ENCODE results near the gene TEAD4. TPM values are rescaled to one million over a fixed set of nuclear protein-coding genes. Genes with fewer than 3 reads are reported as not detected.

The TEAD4 gene
- total RNA-seq, 2 donors from 2014 or later, result 10.7 to 15.8 TPM

DNA sequence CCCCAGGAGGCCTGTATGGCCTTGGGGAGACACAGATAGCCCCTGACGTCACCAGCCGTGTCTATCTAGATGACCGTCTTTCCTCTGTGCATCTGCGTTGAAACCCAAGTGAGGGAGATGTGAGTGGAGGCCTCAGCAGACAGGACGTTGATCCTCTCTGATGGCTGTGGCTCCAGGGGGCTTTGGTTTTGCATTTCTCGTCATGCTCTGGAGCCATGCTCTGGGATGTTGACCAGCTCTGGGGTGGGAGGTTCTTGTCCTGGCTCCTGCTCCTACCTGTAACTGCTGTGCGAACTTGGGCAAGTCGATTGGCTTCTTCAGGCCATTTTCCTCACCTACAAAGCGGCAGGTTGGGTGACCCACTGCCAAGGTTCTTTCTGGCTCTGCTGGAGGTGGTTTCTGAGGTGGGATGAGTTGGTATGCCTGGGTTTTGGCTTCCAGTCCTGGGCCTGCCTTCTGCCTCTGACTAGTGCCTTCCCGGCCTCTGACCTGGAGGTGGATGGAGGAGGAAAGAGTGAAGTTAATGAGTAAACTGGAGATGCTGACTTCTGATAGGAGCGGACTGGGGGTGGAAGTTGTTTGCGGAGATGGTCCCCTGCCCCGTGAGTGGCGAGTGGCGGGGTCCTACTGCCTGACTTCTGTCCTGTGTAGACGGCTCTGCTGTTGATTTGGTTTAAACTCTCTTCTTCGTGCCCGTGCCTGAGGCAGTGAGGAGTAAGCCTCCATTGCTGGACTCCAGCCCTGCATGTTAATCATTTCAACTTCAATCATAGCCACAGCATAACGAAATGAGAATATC, 126.3 kb downstream of the TEAD4 start:
- Histone ChIP-seq H3K9ac (ENCODE audit: low read depth in 2 of 2, low read length in 2 of 2) (no peak overlapping the region), H3K27ac (no peak overlapping the region), H3K9me3 (no peaks in the 10 kb centered on the region), H3K4me3 (no peak overlapping the region), H3K36me3 (no peaks in the 10 kb centered on the region), H3K4me1 (no peaks in the 10 kb centered on the region), H3K27me3 (no peaks in the 10 kb centered on the region)
- TF ChIP-seq, protein P1, sequence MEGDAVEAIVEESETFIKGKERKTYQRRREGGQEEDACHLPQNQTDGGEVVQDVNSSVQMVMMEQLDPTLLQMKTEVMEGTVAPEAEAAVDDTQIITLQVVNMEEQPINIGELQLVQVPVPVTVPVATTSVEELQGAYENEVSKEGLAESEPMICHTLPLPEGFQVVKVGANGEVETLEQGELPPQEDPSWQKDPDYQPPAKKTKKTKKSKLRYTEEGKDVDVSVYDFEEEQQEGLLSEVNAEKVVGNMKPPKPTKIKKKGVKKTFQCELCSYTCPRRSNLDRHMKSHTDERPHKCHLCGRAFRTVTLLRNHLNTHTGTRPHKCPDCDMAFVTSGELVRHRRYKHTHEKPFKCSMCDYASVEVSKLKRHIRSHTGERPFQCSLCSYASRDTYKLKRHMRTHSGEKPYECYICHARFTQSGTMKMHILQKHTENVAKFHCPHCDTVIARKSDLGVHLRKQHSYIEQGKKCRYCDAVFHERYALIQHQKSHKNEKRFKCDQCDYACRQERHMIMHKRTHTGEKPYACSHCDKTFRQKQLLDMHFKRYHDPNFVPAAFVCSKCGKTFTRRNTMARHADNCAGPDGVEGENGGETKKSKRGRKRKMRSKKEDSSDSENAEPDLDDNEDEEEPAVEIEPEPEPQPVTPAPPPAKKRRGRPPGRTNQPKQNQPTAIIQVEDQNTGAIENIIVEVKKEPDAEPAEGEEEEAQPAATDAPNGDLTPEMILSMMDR (IDR thresholded peaks at IDR 0.05), result no peak
- no peak for DNase-seq
- intact Hi-C loops (cut with DNase I), result no loop called here

DNA sequence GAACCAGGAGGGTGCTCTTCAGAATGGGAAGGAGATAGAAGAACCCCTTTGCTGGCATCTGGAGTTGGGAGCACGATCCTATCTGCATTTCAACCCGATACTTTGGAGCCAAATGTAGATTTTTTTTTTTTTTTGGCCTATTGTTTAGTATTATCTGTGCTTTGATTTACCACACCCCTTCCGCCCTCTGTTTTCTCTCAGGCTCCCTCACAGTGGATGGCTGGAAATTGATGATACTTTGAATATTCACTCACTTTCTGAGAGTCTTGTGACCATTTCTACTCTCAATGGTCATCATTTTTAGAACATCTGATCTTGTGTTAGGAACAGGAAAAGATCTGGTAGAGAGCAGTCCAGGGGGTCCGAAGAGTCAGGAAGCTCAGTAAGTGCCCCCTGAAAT, 127.0 kb downstream of the TEAD4 start:
- no peaks in the 10 kb centered on the region for H3K4me1 ChIP-seq
- intact Hi-C loops (cut with DNase I), result no loop called here
- no peaks in the 10 kb centered on the region for H3K27me3 ChIP-seq
- no peak overlapping the region for H3K9ac ChIP-seq (ENCODE audit: low read depth in 2 of 2, low read length in 2 of 2)
- H3K36me3 ChIP-seq, result no peaks in the 10 kb centered on the region
- H3K4me3 ChIP-seq, result no peak overlapping the region
- no peak for DNase-seq
- H3K27ac ChIP-seq, result no peak overlapping the region
- TF ChIP-seq, protein P1 (IDR thresholded peaks at IDR 0.05), result no peak
- H3K9me3 ChIP-seq, result no peaks in the 10 kb centered on the region

- no peak overlapping the region for H3K4me3 ChIP-seq
- H3K9ac ChIP-seq (ENCODE audit: low read depth in 2 of 2, low read length in 2 of 2), result no peak overlapping the region
- H3K36me3 ChIP-seq, result no peaks in the 10 kb centered on the region
- DNase-seq, result no peak
- no peaks in the 10 kb centered on the region for H3K9me3 ChIP-seq
- H3K27me3 ChIP-seq, result no peaks in the 10 kb centered on the region
- TF ChIP-seq, protein P1 (IDR thresholded peaks at IDR 0.05), result no peak
- H3K27ac ChIP-seq, result no peak overlapping the region
- no peaks in the 10 kb centered on the region for H3K4me1 ChIP-seq
- intact Hi-C loops (cut with DNase I), result no loop called here
Observed at GRCh38 chr12:3086729-3087323, 127.6 kb downstream of the TEAD4 start.

DNA sequence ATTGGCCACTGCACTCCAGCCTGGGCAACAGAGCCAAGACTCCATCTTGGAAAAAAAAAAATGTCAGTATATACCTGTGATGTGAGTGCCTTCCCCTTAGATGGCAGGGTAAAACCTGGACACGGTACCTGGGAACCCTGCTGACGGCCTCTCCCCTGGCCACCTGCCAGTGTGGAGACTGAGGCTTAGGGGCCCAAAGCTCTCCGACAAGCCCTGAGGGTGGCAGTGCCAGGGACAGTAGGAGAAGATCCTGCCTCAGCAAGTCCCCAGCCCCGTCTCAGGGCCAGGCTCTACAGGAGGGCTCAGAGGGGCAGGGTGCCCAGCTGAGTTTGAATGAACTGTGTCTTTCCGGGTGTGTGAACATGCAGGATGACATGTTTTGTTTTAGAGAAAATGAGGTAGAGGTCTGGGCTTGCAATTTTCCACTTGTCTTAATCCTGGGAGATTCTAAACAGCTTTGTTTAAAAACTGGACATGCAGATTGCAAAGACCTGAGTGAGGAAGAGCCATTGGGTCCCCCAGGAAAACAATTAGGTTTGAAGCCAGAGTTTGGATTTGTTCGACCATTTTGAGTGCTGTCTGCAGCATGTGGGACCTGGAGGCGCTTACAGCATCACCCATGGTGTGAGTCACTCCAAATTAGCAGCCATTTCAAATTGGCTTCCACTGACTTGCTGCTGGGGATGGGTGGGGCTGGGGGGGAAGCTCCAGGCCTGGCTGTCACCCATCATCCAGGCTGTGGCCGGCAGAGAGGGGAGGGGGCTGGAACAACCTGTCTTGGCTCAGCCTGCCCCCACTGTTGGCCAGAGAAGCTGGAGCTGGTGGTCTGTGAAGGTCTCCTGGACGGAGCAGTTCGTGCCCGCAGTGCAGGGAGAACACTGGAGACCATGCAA, 128.8 kb downstream of the TEAD4 start:
- Histone ChIP-seq H3K36me3 (no peaks in the 10 kb centered on the region), H3K27me3 (no peaks in the 10 kb centered on the region), H3K9me3 (no peaks in the 10 kb centered on the region), H3K4me1 (no peaks in the 10 kb centered on the region), H3K9ac (ENCODE audit: low read depth in 2 of 2, low read length in 2 of 2) (no peak overlapping the region), H3K4me3 (no peak overlapping the region), H3K27ac (no peak overlapping the region)
- intact Hi-C loops (cut with DNase I), result no loop called here
- TF ChIP-seq, protein P1 (IDR thresholded peaks at IDR 0.05), result no peak
- no peak for DNase-seq

DNA sequence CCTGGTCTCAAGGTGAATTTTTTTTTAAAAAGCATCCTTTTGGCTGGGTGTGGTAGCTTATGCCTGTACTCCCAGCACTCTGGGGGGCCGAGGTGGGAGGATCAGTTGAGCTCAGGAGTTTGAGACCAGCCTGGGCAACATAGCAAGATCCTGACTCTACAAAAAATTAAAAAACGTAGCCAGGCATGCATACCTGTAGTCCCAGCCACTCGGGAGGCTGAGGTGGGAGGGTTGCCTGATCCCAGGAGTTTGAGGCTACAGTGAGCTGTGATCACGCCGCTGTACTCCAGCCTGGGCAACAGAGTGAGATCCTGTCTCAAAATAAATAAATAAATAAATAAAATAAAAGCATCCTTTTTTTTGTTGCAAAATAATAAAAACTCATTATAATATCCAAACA, 130.4 kb downstream of the TEAD4 start:
- no peak for DNase-seq
- no peaks in the 10 kb centered on the region for H3K4me1 ChIP-seq
- intact Hi-C loops (cut with DNase I), result no loop called here
- H3K9ac ChIP-seq (ENCODE audit: low read depth in 2 of 2, low read length in 2 of 2), result no peak overlapping the region
- H3K4me3 ChIP-seq, result no peak overlapping the region
- no peaks in the 10 kb centered on the region for H3K36me3 ChIP-seq
- H3K27ac ChIP-seq, result no peak overlapping the region
- TF ChIP-seq, protein P1 (IDR thresholded peaks at IDR 0.05), result no peak
- no peaks in the 10 kb centered on the region for H3K9me3 ChIP-seq
- no peaks in the 10 kb centered on the region for H3K27me3 ChIP-seq
